Measurements from ENCODE around the gene MYH9. TPM values are rescaled to one million over a fixed set of nuclear protein-coding genes. Genes with fewer than 3 reads are reported as not detected.
A peak's percentile ranks its signal among the peaks of the same experiment; 100 is the strongest.

Gene MYH9
- total RNA-seq, 1 donor from 2014 or later = 122 TPM

GRCh38 chr22:36367066-36367465 is 20.7 kb downstream of the MYH9 start:
- Mint-ChIP-seq H3K27me3 (ENCODE audit: unreplicated experiment) (peaks cover 7% of the 10 kb centered on the region), H3K4me3 (ENCODE audit: unreplicated experiment) (no peak overlapping the region), H3K4me1 (ENCODE audit: low read depth, unreplicated experiment) (peaks cover 42% of the 10 kb centered on the region), H3K9me3 (ENCODE audit: unreplicated experiment) (peaks cover 6% of the 10 kb centered on the region), H3K36me3 (ENCODE audit: unreplicated experiment) (no peaks in the 10 kb centered on the region), H3K27ac (ENCODE audit: unreplicated experiment) (no peak overlapping the region)
- TF ChIP-seq CTCF (IDR thresholded peaks at IDR 0.05; ENCODE audit: partially characterized antibody, unreplicated experiment) = no peak
- DNase-seq = no peak

- no peak for DNase-seq
- Mint-ChIP-seq H3K36me3 (ENCODE audit: unreplicated experiment) (no peaks in the 10 kb centered on the region), H3K9me3 (ENCODE audit: unreplicated experiment) (peaks cover 6% of the 10 kb centered on the region), H3K27me3 (ENCODE audit: unreplicated experiment) (peaks cover 5% of the 10 kb centered on the region), H3K4me3 (ENCODE audit: unreplicated experiment) (no peak overlapping the region), H3K27ac (ENCODE audit: unreplicated experiment) (no peak overlapping the region), H3K4me1 (ENCODE audit: low read depth, unreplicated experiment) (peaks cover 41% of the 10 kb centered on the region)
- no peak for TF ChIP-seq CTCF (IDR thresholded peaks at IDR 0.05; ENCODE audit: partially characterized antibody, unreplicated experiment)
Measured at GRCh38 chr22:36366291-36366708, 21.5 kb downstream of the MYH9 start.

GRCh38 chr22:36365020-36365411 is 22.8 kb downstream of the MYH9 start:
- peaks cover 31% of the 10 kb centered on the region for H3K4me1 Mint-ChIP-seq (ENCODE audit: low read depth, unreplicated experiment)
- H3K36me3 Mint-ChIP-seq (ENCODE audit: unreplicated experiment) = no peaks in the 10 kb centered on the region
- no peak overlapping the region for H3K4me3 Mint-ChIP-seq (ENCODE audit: unreplicated experiment)
- DNase-seq = no peak
- TF ChIP-seq CTCF (IDR thresholded peaks at IDR 0.05; ENCODE audit: partially characterized antibody, unreplicated experiment) = no peak
- H3K27me3 Mint-ChIP-seq (ENCODE audit: unreplicated experiment) = peaks cover 5% of the 10 kb centered on the region
- peaks cover 5% of the 10 kb centered on the region for H3K9me3 Mint-ChIP-seq (ENCODE audit: unreplicated experiment)
- H3K27ac Mint-ChIP-seq (ENCODE audit: unreplicated experiment) = peak overlapping the region; percentile 55

DNA sequence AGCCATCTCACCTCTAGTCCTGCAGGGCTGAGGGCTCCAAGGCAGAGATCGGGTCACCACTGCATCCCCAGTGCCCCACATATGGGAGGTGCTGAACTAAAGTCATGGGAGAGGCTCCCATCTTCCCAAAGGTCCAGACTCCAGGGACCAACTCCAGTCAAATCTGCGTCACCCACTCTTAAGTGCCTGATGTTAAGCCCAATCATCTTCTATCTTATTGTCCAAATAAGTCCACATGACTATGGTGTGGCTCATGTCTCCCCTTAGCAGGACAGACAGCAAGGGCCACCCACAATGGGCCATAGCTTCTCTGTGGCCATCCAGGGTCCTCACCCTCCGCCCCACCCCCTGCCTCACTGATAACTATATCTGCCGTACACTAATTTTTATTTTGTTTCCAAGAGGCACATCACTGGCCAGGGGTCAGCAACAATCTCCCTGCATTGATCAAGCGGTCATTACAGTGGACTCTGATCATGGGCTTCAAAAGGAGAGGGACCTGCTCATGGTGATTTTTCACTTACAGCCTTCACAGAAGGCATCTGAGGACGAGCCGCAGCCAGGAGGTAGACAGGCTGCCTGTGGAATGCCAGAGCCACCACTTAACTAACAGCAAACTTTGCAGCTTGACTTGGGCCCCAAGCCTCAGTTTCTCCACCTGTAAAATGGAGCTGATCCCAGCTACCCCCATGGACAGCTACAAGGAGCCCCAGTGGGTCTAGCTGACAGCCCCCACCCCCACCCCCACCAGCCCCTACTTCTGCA is 23.3 kb downstream of the MYH9 start:
- DNase-seq = no peak
- H3K36me3 Mint-ChIP-seq (ENCODE audit: unreplicated experiment) = no peaks in the 10 kb centered on the region
- peaks cover 4% of the 10 kb centered on the region for H3K9me3 Mint-ChIP-seq (ENCODE audit: unreplicated experiment)
- no peak overlapping the region for H3K4me3 Mint-ChIP-seq (ENCODE audit: unreplicated experiment)
- TF ChIP-seq CTCF (IDR thresholded peaks at IDR 0.05; ENCODE audit: partially characterized antibody, unreplicated experiment) = no peak
- peaks cover 5% of the 10 kb centered on the region for H3K27me3 Mint-ChIP-seq (ENCODE audit: unreplicated experiment)
- no peak overlapping the region for H3K27ac Mint-ChIP-seq (ENCODE audit: unreplicated experiment)
- H3K4me1 Mint-ChIP-seq (ENCODE audit: low read depth, unreplicated experiment) = peaks cover 30% of the 10 kb centered on the region

- H3K27ac Mint-ChIP-seq (ENCODE audit: unreplicated experiment) = no peak overlapping the region
- H3K9me3 Mint-ChIP-seq (ENCODE audit: unreplicated experiment) = peaks cover 4% of the 10 kb centered on the region
- peaks cover 31% of the 10 kb centered on the region for H3K4me1 Mint-ChIP-seq (ENCODE audit: low read depth, unreplicated experiment)
- TF ChIP-seq CTCF (IDR thresholded peaks at IDR 0.05; ENCODE audit: partially characterized antibody, unreplicated experiment) = no peak
- no peak for DNase-seq
- H3K36me3 Mint-ChIP-seq (ENCODE audit: unreplicated experiment) = peaks cover 4% of the 10 kb centered on the region
- no peak overlapping the region for H3K4me3 Mint-ChIP-seq (ENCODE audit: unreplicated experiment)
- peaks cover 9% of the 10 kb centered on the region for H3K27me3 Mint-ChIP-seq (ENCODE audit: unreplicated experiment)
Measured at GRCh38 chr22:36363349-36363981, 24.3 kb downstream of the MYH9 start.

Data from glutamatergic neuron (in vitro differentiated cells).